Adipocyte (in vitro differentiated cells): Measurements from ENCODE around the gene ABCB9.

Experiments used
- DNase-seq: peaks from one replicate; pipeline ENCODE4 v3.0.0-alpha.2; 2015; ENCODE audit warnings: low read depth
- H3K27me3 ChIP-seq: replicated peaks from 2 replicates; pipeline ENCODE4 v1.7.0; 2013; ENCODE audit warnings: mild to moderate bottlenecking, low read length, moderate library complexity; ENCODE audit not compliant: control insufficient read depth, insufficient read depth
- H3K36me3 ChIP-seq: 2 replicates; pipeline ENCODE4 v1.7.0; 2013; ENCODE audit warnings: low read length, mild to moderate bottlenecking, moderate library complexity; ENCODE audit not compliant: control insufficient read depth, insufficient read depth, severe bottlenecking
- H3K4me1 ChIP-seq: 2 replicates; pipeline ENCODE4 v1.7.0; 2013; ENCODE audit warnings: mild to moderate bottlenecking, low read length, moderate library complexity; ENCODE audit not compliant: control insufficient read depth, insufficient read depth
- H3K4me3 ChIP-seq: 2 replicates; pipeline ENCODE4 v1.7.0; 2013; ENCODE audit warnings: mild to moderate bottlenecking, low read length, moderate library complexity
- H3K9ac ChIP-seq: 2 replicates; pipeline ENCODE4 v1.7.0; 2013; ENCODE audit warnings: mild to moderate bottlenecking, low read length, moderate library complexity
- H3K9me3 ChIP-seq: 2 replicates; pipeline ENCODE4 v1.7.0; 2013; ENCODE audit warnings: mild to moderate bottlenecking, low read length, moderate library complexity; ENCODE audit not compliant: control insufficient read depth

ABCB9 gene

GRCh38 chr12:122985338-122986257 lies 19.3 kb upstream of the ABCB9 start:
- Histone ChIP-seq H3K9ac (peak overlapping the region; percentile 76), H3K36me3 (peaks cover 12% of the 10 kb centered on the region), H3K4me1 (peaks cover 36% of the 10 kb centered on the region)

GRCh38 chr12:122984612-122985337 lies 18.5 kb upstream of the ABCB9 start:
- Histone ChIP-seq H3K4me3 (peak overlapping the region; percentile 56), H3K9me3 (no peaks in the 10 kb centered on the region), H3K36me3 (peaks cover 12% of the 10 kb centered on the region), H3K9ac (peak overlapping the region; percentile 76), H3K4me1 (peaks cover 40% of the 10 kb centered on the region), H3K27me3 (no peaks in the 10 kb centered on the region)
- DNase-seq: no peak

More at GRCh38 chr12:122985338-122986257, 19.3 kb upstream of the ABCB9 start:
- Histone ChIP-seq H3K4me3 (no peak overlapping the region), H3K9me3 (no peaks in the 10 kb centered on the region), H3K27me3 (no peaks in the 10 kb centered on the region)
- no peak for DNase-seq

- DNase-seq: no peak
- Histone ChIP-seq H3K4me1 (peaks cover 46% of the 10 kb centered on the region), H3K9ac (peak overlapping the region; percentile 76), H3K9me3 (no peaks in the 10 kb centered on the region), H3K36me3 (peaks cover 12% of the 10 kb centered on the region), H3K27me3 (no peaks in the 10 kb centered on the region), H3K4me3 (peak overlapping the region; percentile 56)
These were observed 17.7 kb upstream of the ABCB9 start for GRCh38 chr12:122983789-122984515.

GRCh38 chr12:122982963-122983788 lies 16.9 kb upstream of the ABCB9 start:
- peaks cover 12% of the 10 kb centered on the region for H3K36me3 ChIP-seq
- no peaks in the 10 kb centered on the region for H3K9me3 ChIP-seq
- no peak for DNase-seq
- H3K4me1 ChIP-seq: peaks cover 46% of the 10 kb centered on the region
- peak overlapping the region; percentile 97 for H3K9ac ChIP-seq
- peak overlapping the region; percentile 96 for H3K4me3 ChIP-seq
- no peaks in the 10 kb centered on the region for H3K27me3 ChIP-seq

GRCh38 chr12:122982477-122982815 lies 16.2 kb upstream of the ABCB9 start:
- Histone ChIP-seq H3K27me3 (no peaks in the 10 kb centered on the region), H3K9ac (peak overlapping the region; percentile 97), H3K4me1 (peaks cover 46% of the 10 kb centered on the region), H3K4me3 (peak overlapping the region; percentile 96), H3K36me3 (peaks cover 6% of the 10 kb centered on the region), H3K9me3 (no peaks in the 10 kb centered on the region)
- DNase-seq: no peak

- H3K4me3 ChIP-seq: peak overlapping the region; percentile 96
- H3K9me3 ChIP-seq: no peaks in the 10 kb centered on the region
- H3K36me3 ChIP-seq: peaks cover 5% of the 10 kb centered on the region
- peak overlapping the region; percentile 97 for H3K9ac ChIP-seq
- peaks cover 49% of the 10 kb centered on the region for H3K4me1 ChIP-seq
- DNase-seq: no peak
- no peaks in the 10 kb centered on the region for H3K27me3 ChIP-seq
These were observed 15.6 kb upstream of the ABCB9 start for GRCh38 chr12:122981587-122982476.

GRCh38 chr12:122981036-122981471 lies 14.8 kb upstream of the ABCB9 start:
- Histone ChIP-seq H3K27me3 (no peaks in the 10 kb centered on the region), H3K36me3 (peaks cover 5% of the 10 kb centered on the region), H3K9ac (peak overlapping the region; percentile 97), H3K9me3 (no peaks in the 10 kb centered on the region), H3K4me3 (peak overlapping the region; percentile 96), H3K4me1 (peaks cover 57% of the 10 kb centered on the region)
- no peak for DNase-seq

- peak; percentile 84 for DNase-seq
- H3K27me3 ChIP-seq: no peaks in the 10 kb centered on the region
These were observed 14.1 kb upstream of the ABCB9 start, which contains the start of gene ARL6IP4 for GRCh38 chr12:122980183-122981035. Gene ARL6IP4, plus strand, starts transcription at chr12:122980681. Its CDS starts 459 bp downstream, at chr12:122981140.

GRCh38 chr12:122979908-122980182 lies 13.6 kb upstream of the ABCB9 start:
- Histone ChIP-seq H3K36me3 (peaks cover 5% of the 10 kb centered on the region), H3K4me1 (peaks cover 54% of the 10 kb centered on the region), H3K9ac (peak overlapping the region; percentile 97), H3K9me3 (no peaks in the 10 kb centered on the region), H3K27me3 (no peaks in the 10 kb centered on the region), H3K4me3 (peak overlapping the region; percentile 96)
- DNase-seq: no peak

More at GRCh38 chr12:122980183-122981035, 14.1 kb upstream of the ABCB9 start, which contains the start of gene ARL6IP4:
- Histone ChIP-seq H3K9me3 (no peaks in the 10 kb centered on the region), H3K36me3 (peaks cover 5% of the 10 kb centered on the region), H3K9ac (peak within 1 kb of the TSS; percentile 97), H3K4me3 (peak within 1 kb of the TSS; percentile 96), H3K4me1 (peaks cover 60% of the 10 kb centered on the region)
